ENCODE data around the gene PRR18. TPM values are rescaled to one million over a fixed set of nuclear protein-coding genes. Genes with fewer than 3 reads are reported as not detected.

Gene PRR18
- total RNA-seq, 1 experiment from 2014 or later = not detected

DNA sequence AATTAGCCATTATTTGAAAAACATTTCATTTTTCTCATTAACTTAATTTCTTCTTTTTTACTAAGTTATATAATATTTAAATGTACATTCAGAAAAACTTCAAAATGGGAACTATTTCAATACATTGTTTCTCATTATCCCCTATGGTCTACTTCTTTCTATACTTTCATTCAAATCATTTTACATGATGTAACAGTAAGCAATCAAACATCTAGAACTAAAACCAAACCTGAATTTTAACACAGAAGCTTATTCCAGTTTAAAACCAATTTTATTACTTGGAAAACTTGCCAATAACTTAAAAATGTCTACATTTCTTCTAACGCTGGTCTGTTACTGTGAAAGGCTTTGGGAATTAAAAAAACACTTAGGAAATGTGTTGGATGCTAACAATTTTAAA is 4.6 kb upstream of the PRR18 start:
- Histone ChIP-seq H3K9ac (ENCODE audit: low read length) (no peak overlapping the region), H3K4me3 (replicated peaks in 1 of 2; ENCODE audit: low read depth in 1 of 2, low read length in 2 of 2) (no peak overlapping the region), H3K4me1 (ENCODE audit: control insufficient read depth in 1 of 2, insufficient read depth in 2 of 2, low read length in 2 of 2) (peaks cover 0 to 3% of the 10 kb centered on the region in 2 experiments; a peak in 1 of 4 replicates), H3K9me2 (ENCODE audit: insufficient read depth) (no peaks in the 10 kb centered on the region), H2AFZ (ENCODE audit: low read depth, low read length, poor library complexity, severe bottlenecking) (peak overlapping the region; percentile 63), H4K20me1 (ENCODE audit: insufficient read depth) (no peaks in the 10 kb centered on the region), H3K9me3 (ENCODE audit: control insufficient read depth in 1 of 2, insufficient read depth in 1 of 2, low read depth in 1 of 2, low read length in 2 of 2) (no peaks in the 10 kb centered on the region), H3K27me3 (ENCODE audit: insufficient read depth, low read length) (no peaks in the 10 kb centered on the region), H3K27ac (ENCODE audit: low read depth, low read length) (no peak overlapping the region), H3K79me2 (ENCODE audit: insufficient read depth, low read length) (no peaks in the 10 kb centered on the region), H3K36me3 (ENCODE audit: control insufficient read depth in 1 of 2, insufficient read depth in 2 of 2, low read length in 2 of 2) (no peaks in the 10 kb centered on the region), H3K4me2 (ENCODE audit: low read length) (no peak overlapping the region)
- no TSS peak for BruUV-seq (replicated peaks)
- no peak for ATAC-seq
- ChIA-PET POLR2A (no interaction called here), RAD21 (ENCODE audit: low non-redundant PET in 1 of 2, low total read pairs in 2 of 2, uncharacterized antibody in 2 of 2, unreplicated experiment in 2 of 2) (interaction anchor here in 1 of 2 experiments (1.7 kb wide), 1 partner anchor 88 kb away, joined by 7 read pairs; no protein-coding TSS in a partner anchor), CTCF (interaction anchor here (0.9 to 1.5 kb wide), 6 partner anchors 10 to 88 kb away, joined by 3 to 12 read pairs (median 4); partner anchors contain the start of gene SFT2D1)
- TF ChIP-seq ZFX (IDR thresholded peaks at IDR 0.05) (no peak), SRF (IDR thresholded peaks at IDR 0.05; ENCODE audit: low read depth) (no peak), CBX3 (IDR thresholded peaks at IDR 0.05; ENCODE audit: low read depth) (no peak), ELF1 (IDR thresholded peaks at IDR 0.05; ENCODE audit: borderline replicate concordance, low read depth) (no peak), POLR2AphosphoS5 (IDR thresholded peaks at IDR 0.05; ENCODE audit: low read depth, low read length) (no peak), REST (IDR thresholded peaks at IDR 0.05; ENCODE audit: low read depth) (no peak), MAX (IDR thresholded peaks at IDR 0.05) (no peak), POLR2A (IDR thresholded peaks at IDR 0.05; ENCODE audit: borderline replicate concordance, extremely low read depth, insufficient read depth, insufficient read length) (no peak), EGR1 (IDR thresholded peaks at IDR 0.05; ENCODE audit: low read depth) (no peak), TCF7L2 (IDR thresholded peaks at IDR 0.05; ENCODE audit: borderline replicate concordance, extremely low read depth, insufficient read depth, insufficient read length) (no peak), ATF3 (IDR thresholded peaks at IDR 0.05) (no peak), SIN3A (IDR thresholded peaks at IDR 0.05; ENCODE audit: low read depth) (no peak), YY1 (IDR thresholded peaks at IDR 0.05; ENCODE audit: extremely low read depth, insufficient replicate concordance, low read depth, low read length) (no peak), ZNF274 (IDR thresholded peaks at IDR 0.05; ENCODE audit: low read depth, low read length) (no peak), SP1 (IDR thresholded peaks at IDR 0.05; ENCODE audit: low read depth) (no peak), EZH2phosphoT487 (IDR thresholded peaks at IDR 0.05; ENCODE audit: borderline replicate concordance) (no peak)
- TF ChIP-seq, protein P1, sequence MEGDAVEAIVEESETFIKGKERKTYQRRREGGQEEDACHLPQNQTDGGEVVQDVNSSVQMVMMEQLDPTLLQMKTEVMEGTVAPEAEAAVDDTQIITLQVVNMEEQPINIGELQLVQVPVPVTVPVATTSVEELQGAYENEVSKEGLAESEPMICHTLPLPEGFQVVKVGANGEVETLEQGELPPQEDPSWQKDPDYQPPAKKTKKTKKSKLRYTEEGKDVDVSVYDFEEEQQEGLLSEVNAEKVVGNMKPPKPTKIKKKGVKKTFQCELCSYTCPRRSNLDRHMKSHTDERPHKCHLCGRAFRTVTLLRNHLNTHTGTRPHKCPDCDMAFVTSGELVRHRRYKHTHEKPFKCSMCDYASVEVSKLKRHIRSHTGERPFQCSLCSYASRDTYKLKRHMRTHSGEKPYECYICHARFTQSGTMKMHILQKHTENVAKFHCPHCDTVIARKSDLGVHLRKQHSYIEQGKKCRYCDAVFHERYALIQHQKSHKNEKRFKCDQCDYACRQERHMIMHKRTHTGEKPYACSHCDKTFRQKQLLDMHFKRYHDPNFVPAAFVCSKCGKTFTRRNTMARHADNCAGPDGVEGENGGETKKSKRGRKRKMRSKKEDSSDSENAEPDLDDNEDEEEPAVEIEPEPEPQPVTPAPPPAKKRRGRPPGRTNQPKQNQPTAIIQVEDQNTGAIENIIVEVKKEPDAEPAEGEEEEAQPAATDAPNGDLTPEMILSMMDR (IDR thresholded peaks at IDR 0.05 in 2 of 3, conservative IDR thresholded peaks at IDR 0.05 in 1 of 3; ENCODE audit: borderline replicate concordance in 1 of 3, insufficient read depth in 1 of 3, low read depth in 2 of 3, low read length in 2 of 3) = no peak
- DNase-seq (ENCODE audit: low read depth, low spot score) = no peak
- intact Hi-C loops (cut with micrococcal nuclease) = loop anchor here (1.0 to 2.0 kb wide), 2 partner anchors 70 to 88 kb away; partner anchors contain the start of gene MPC1
